CD4-positive, alpha-beta T cell treated with Interferon gamma for 1 hour (primary cell): Measurements from ENCODE around the gene ANGPT4.
A peak's percentile ranks its signal among the peaks of the same experiment; 100 is the strongest.

Experiments used
- DNase-seq: peaks from one replicate; pipeline ENCODE4 v3.0.0-alpha.2; 2020

The ANGPT4 gene, protein sequence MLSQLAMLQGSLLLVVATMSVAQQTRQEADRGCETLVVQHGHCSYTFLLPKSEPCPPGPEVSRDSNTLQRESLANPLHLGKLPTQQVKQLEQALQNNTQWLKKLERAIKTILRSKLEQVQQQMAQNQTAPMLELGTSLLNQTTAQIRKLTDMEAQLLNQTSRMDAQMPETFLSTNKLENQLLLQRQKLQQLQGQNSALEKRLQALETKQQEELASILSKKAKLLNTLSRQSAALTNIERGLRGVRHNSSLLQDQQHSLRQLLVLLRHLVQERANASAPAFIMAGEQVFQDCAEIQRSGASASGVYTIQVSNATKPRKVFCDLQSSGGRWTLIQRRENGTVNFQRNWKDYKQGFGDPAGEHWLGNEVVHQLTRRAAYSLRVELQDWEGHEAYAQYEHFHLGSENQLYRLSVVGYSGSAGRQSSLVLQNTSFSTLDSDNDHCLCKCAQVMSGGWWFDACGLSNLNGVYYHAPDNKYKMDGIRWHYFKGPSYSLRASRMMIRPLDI

DNA sequence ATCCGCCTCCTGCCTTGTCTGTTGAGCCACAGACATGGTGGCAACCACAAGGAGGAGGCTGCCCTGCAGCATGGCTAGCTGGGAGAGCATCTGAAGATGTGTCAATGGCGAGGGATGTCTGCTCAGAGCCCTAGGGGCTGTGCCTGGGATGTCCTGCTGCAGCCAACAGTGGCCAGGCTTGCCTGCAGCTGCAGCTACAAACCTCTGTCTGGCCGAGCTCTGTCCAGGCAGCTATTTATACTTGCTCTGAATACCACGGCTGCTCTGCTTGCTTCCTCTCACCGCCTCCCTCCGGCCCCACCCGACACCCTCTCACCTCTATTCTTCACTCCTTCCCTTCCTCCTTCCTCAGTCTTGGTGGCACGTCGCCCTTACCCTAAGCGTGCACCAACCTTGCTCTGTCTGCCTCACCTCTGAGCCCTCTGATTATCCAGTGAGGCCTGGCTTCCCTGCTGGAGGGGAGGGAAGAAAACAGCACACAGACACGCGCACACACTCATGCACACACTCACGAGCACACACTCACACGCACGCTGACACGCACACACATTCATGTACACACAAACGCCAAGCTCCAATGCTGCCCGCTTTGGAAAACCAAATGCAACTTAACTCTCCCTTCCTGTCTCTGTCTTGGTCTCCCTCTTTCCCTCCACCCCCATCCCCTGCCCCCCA is at the start of gene ANGPT4:
Gene ANGPT4, minus strand, starts transcription at position 210 of the 675 bp plus-strand sequence. Its CDS starts 120 bp downstream, at position 90.
- DNase-seq = no peak

DNA sequence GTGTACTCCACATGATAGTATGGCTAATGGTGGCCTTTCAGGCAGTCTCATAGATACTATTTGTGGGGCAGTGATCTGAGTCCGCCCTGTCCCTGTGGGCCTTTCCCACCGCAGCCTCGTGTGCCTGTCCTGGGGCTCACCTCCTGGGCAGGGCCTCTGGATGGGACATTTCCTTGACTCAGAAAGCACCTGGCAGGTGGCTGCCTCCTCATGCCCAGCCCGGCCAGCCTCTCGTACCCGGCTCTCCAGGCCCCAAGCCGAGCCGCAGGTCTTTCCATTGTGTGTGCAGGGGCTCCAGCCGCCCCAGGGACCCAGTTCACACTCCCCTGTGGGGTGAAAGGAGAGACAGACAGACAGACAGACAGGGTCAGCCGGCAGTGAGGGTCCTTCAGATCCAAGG is 47.7 kb upstream of the ANGPT4 start:
- DNase-seq = no peak

DNA sequence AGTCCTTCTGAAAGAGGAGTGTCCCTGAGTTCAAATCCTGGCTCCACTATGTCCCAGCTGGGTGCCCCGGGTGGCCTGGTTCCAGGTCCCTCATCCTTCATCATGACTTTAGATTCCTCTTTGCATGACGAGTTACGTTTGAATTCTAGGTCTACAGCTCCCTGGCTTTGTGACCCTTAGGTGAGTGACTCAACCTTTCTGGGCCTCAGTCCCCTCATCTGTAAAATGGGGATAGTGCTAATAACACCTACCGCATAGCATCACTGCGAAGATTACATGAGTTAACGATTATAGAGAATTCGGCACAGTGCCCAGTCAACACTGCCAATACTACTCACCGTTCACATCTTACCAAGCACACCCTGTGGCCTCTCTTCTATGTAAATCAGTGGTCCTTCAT is 46.5 kb upstream of the ANGPT4 start:
- DNase-seq = no peak

DNA sequence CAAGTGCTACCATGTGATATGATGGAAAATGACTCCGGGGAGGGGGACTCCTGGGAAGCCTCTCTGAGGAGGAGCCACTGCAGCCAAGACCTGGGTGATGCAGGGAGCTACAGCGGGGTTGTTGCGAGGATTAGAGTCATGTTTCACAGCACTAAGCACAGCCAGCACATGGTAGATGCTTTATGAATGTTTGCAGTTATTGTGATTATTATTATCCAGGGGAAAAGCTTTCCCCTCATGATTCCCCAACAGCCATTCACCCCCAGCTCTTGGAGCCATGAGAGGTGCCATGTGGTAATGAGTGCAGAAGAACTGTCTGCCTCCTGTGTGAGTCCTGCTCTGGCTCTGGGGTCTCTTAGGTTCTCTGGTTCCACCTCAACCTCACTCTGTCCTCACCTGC is 46.1 kb upstream of the ANGPT4 start:
- DNase-seq = no peak

DNA sequence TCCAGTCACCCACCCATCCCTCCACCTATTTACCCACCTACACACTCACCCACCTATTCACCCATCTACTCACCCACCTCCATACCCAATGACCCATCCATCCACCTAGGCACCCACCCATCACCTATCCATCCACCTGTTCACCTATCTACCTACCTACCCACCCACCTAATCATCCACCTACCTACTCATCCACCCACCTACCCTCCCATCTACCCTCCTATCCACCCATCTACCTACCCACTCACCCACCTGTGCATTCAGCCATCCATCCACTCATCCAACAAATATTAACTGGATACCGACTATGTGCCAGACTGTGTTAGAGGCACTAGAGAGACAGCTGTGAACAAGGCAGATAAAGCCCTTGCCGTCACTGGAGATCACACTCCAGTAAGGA is 45.6 kb upstream of the ANGPT4 start:
- DNase-seq = no peak

DNA sequence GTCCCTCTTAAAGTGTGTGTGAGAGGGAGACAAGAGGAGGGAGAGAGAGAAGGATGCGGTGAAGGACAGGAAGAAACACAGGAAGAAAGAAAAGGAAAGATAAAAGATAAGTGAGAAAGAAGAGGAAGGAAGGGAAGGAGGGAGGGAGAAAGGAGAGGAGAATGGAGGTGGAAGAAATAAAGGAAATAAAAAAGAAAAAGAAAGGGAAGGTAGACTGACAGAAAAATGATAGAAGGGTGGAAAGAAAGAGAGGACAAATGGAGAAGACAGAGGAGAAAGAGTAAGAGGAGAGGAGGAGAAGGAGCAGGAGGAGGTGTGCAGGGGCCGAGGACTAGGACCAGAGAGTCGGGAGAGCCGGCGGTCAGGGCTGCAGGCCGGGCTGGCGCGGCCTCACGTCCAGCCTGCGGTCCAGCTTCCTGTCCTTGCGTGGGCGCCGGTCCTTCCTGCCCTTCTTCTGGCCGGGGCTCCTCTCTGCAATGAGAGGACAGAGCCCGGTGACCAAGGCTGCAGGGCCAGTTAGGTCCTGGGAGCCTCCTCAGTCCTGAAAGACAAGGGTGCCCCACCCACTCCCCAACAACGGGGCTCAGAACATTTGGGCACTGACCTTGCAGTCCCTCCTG is 44.0 kb upstream of the ANGPT4 start:
- DNase-seq = no peak

DNA sequence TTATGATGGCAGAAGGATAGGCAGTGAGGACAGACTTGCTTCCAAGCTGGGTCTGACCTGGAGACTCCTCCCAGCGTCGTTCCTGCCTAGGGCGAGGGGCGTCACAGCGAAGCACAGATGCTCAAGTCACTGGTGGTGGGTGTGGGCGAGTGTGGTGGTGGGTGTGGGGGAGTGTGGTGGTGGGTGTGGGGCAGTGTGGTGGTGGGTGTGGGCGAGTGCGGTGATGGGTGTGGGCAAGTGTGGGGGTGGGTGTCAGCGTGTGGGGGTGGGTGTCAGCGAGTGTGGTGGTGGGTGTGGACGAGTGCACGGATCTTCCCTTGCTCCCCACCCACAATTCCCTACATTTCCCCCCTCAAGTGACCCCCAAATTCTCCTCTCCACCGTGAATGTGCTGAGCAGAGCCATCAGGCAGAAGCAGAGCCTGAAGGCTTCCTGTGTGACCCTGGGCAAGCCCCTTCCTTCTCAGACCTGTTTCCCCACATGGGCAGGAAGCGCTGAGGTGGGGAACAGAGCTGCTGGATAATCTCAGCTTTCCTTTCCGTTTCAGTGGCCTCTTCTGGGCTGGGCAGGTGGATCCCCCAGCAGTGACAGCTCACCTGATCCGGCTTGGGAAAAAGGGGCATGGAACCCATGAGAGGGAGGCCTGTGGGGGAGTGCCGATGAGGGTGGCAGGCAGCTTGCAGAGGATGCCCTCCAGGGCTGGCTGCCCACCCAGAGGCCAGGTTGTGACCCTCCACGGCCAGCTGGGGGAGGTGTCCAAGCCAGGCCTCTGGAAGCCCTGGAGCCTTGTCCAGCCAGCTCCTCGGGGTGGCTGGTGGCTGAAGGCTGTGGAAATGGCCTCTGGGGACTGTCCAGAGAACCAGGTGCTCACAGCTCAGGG is 43.0 kb upstream of the ANGPT4 start:
- DNase-seq = no peak

DNA sequence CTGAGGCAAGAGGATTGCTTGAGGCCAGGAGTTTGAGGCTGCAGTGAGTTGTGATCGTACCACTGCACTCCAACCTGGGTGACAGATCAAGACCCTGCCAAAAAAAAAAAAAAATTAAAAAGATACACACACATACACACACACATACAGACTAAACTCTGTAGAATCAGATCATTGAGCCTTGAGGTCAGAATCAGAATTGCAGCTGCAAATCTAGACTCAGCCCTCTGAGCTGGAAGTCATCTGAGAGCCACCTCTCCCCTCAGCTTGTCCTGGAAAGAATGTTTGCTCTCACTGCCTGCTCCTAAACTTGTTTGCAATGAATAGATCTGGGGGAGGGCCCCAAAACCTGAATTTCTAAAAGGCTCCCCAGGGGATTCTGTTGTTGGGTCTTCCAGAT is 41.4 kb upstream of the ANGPT4 start:
- no peak for DNase-seq

DNA sequence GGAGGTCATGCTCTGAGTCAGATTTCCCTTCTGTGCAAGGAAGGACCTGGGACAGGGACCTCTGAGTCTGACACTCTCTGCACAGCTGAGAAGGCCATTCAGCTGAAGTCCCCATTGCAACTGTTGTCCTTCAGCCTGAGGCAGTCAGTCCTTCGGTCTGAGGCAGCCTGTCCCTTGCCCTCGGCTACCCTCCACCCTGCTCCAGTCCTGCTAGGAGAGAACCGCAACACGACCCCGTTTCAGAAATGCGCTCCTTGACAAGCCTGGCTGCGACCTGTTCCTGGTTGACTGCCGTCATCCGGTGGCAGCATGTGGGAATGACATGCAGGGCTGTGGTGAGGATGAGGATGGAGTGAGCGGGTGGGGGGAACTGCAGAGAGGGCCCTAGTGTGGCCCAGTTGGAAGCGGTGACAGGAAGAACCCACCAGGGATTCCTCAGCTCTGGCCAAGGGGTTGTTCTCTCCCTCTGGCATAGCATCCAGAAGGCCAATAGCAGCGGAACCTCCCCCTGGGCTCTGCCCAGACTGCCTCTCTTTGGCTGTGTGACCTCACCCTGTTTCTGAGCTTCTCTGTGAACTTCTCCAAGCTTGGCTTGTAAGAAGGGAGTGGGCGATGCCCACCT is 40.3 kb upstream of the ANGPT4 start:
- DNase-seq = peak; percentile 63

DNA sequence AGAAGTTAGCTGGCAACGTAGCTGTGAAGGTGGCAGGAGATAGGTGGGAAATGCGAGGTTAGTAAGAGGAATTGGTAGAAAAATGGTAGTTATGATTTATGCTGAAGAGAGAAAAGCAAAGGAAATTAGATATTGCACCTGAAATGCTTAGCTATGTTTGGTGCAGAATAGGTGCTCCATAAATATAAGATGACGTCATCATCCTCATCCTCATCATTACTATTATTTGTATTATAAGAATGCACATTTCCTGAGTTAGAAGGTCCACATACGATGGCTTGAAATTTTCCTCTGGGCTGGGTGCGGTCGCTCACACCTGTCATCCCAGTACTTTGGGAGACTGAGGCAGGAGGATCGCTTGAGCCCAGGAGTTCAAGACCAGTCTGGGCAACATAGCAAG is 39.5 kb upstream of the ANGPT4 start:
- DNase-seq = no peak

DNA sequence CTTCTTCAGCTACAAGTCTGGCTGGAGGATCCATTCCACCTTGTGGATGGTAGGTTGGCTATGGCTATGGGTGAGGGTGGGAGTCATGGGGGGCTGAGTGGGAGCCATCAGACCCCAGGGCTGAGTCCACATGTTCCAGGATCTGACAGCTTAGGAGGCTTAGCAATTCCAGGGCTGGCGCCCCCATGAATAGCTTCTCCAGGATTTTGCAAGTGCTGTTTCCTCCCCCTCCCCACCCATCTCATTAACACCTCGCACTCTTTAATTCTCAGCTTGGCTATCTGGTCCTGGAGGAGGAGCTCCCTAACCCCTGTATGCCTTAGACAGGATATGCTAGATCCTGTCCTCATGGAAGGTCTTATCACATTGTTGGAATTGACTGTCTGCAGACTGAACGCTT is 39.0 kb upstream of the ANGPT4 start:
- DNase-seq = no peak

DNA sequence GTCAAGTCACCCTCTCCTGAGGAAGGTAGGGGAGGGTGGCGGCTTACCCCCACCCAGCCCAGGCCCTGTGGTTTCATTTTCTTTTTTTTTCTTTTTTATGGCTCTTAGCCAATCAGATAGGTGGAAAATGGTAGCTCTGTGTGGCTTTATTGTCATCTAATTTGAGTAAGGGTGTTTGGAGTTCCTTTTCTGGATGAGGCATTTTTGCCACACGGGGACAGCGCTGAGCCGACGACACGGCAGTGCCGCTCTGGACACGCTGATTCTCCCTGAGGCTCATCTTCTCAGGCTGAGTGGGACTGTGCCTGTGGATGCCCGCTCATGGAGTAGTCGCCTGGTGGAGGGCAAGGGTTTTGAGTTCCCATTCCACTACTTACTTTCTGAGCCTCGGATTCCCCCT is 37.6 kb upstream of the ANGPT4 start:
- no peak for DNase-seq

DNA sequence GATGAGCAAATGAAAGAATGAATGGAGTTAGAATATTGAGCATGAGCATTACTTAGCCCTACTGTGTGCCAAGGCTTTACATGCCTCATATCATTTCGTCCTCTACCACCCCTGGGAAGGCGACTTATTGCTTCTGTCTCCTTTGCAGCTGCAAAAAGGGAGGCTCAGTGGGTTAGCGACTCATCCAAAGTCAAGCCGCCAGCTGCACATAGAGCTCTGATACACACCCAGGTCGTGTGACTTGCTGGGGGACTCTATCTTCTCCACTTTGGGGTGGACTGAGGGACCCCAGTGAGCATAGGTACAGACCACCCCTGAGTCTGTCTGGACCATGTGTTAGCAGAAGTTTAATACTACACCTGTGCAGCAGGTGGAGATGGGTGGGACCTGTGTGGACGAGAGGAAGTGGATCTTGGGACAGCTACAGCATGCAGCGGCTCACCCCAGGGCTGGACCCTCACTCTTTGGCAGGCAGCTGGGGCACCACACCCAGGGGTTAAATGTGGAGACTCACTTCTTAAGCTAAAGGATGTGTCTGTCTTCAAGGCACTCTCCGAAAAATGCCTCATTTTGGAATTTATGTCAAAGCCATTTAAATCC is 36.2 kb upstream of the ANGPT4 start:
- DNase-seq = no peak

DNA sequence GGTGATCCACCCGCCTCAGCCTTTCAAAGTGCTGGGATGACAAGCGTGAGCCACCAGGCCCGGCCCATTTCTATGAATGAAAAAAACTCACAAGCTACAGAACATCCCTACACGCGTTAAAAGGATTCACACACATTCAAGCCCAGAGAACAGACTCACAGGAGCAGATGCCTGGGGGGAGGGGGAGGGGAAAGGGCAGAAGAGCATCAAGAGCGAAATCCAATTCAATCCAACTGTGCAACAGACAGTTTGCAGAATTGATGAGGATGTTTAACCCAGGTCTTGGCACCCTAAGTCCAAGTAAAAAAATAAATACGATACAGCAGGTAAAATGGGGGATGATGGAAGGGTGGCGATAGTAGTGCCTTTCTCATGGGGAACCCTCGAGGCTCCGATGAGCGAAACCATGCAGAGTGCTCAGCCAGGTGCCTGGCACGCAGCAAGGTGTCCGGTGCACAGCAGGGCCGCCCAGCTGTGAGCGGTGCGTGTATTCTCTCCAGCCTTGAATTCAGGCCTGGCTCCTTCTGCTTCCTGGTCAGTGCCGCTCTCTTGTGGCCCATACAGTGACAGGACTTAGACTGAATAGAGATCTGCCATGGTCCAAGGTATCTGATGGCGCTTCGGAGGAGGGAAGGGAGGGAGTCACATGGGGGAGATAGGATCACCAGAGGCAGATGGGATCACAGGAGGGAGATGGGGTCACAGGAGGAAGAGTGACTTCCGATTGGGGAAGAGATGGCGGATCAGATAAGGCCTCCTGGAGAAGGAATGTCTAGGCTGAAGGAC is 35.4 kb upstream of the ANGPT4 start:
- DNase-seq = no peak

DNA sequence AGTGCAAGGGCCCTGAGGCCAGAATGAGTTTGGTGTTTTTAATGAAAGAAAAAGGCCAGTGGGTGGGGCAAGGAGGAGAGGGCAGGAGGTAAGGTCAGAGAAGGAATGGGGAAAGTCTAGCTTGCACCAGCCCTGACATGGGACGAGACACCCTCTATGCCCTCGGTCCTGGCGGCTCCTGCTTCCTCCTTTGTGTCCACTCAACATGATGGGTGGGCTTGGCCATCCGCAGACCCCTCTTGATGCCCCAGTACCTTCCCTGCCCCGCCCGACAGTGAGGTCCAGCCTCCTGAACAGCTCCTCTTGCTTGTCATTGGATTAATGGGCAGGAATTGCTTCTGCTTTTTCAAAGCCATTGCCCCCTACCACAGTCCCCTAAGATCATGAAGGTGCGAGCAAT is 33.6 kb upstream of the ANGPT4 start:
- no peak for DNase-seq

DNA sequence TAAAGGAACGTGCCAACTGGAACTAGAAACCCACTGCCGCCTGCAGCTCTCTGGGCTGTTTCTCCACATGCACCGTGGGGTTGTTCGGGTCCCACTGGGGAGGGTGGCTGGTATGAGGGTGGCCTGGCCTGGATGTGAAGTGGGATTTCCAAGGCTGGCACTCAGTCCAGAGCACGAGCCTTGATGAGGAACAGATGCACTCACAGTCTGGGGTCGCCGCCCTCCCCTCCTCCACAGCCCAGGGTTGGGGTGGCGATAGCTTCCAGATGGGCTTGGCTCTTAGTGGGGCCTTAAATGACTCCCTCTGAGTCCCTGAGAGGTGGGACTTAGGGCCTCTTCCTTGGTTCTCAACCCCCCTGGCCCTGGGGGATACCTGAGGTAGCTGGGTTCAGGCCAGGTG is 30.7 kb upstream of the ANGPT4 start:
- DNase-seq = no peak

DNA sequence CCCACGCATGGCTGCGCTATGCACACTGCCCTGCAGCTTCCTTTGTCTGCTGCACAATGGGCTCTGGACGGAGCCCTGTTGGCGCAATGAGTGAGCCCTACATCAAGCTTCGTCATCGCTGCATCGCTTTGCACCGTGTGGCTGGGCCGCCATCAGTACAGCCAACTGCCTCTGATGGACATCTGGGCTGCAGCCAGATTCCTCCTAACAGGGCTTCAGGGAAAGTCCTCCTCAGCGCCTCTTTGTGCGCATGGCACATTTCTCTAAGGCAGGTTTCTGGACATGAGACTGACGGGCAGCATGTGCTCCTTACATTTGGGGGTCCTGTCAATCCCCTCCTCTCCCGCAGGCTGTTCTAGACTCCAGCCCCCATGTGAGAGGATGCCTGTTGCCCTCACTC is 29.7 kb upstream of the ANGPT4 start:
- DNase-seq = no peak

DNA sequence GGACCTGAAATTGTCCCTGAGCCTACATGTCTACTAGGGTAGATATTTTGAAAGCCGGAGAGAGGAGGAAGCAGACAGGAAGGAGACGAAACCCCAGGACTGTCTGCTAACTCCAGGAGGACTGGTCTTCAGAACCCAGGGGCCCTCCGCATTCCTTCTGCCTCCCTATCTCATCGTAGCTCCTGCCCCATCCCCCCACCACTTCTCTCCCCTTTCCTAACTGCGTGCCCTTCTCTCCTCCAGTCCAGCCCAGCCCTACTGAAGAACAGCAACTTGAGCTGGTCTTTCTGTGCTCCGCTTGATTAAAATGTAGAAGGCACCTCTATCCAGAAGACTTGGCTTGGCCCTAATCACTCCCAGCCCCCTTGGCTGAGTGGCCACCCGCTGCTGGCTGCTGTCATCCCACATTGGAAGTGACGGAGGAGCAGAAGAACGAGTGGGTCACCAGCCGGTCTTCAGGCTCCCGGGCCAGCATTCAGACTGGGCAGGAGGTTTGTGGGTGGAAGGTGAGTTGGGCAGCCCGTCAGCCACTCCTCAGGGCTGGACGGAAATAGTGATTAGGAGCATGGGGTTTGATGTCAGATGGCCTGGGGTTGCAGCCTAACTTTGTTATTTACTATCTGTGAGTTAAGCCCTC is 28.8 kb upstream of the ANGPT4 start:
- no peak for DNase-seq

DNA sequence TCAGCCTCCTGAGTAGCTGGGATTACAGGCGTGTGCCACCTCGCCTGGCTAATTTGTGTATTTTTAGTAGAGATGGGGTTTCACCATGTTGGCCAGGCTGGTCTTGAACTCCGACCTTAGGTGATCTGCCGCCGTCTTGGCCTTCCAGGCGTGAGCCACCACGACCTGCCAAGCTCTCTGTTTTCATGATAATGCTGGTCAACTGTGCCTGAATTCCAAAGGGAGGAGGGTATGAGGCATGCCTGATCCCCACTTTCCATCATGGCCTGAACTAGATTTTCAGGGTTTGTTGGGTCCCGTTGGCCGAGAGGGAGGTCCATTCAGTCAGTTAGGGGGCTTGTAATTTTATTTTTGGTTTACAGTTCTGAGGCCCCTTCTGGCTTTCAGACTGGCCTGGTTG is 28.0 kb upstream of the ANGPT4 start:
- no peak for DNase-seq

DNA sequence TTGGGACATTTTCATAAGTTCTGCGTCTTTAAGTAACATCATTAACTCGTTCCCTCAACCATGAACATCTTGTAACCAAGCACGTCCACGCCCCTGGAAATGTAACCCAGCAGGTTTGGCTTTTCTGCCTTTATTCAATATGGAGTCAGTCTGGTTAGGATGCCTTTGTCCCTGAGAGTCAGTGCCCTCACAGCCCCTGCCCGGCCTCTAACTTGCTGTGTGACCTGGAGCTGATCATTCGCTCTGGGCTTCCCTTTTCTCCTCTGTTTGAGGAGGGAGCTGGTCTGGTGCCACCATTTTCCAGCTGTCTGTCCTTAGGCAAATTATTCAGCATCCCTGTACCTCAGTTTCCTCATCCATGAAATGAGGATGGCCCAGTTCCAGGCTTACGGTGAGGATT is 26.5 kb upstream of the ANGPT4 start:
- DNase-seq = no peak

DNA sequence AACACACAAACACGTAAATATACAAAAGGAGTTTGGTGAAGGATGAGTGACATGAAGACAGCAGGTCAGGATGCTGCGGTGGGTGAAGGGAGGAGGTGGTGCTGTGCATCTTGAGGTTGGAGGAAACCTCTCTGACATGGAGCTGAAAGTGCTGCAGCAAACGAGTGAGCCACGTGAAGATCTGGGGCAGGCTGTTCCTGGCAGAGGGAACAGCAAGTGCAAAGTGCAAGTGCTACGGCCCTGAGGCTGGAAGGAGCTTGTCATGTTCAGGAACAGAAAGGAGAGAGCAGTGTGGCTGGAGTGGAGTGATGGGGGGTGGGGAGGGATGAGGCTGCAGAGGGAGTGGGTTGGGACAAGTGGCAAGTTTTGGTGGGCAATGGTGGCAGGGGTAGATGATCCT is 24.8 kb upstream of the ANGPT4 start:
- DNase-seq = no peak
